Right atrium auricular region (tissue), 2 donors: ENCODE measurements around the gene IMPA2. TPM values are rescaled to one million over a fixed set of nuclear protein-coding genes. Genes with fewer than 3 reads are reported as not detected.
A peak's percentile ranks its signal among the peaks of the same experiment; 100 is the strongest.

Experiments
- DNase-seq: peaks from one replicate; pipeline ENCODE4 v3.0.0-alpha.2; 2019; ENCODE audit warnings: low spot score
- H3K27ac ChIP-seq, 2 donors: fragments of 200-600 bp; sonication (generic); 1 replicate in 1 of 2; 2 replicates in 1 of 2; pipeline ENCODE4 v1.5.1; 2016 to 2019
- H3K27me3 ChIP-seq, 2 donors: fragments of 200-600 bp; sonication (generic); one replicate each; pipeline versions ENCODE4 v1.5.1 to v1.6.0; 2017 to 2019
- H3K36me3 ChIP-seq: fragments of 200-600 bp; sonication (generic); one replicate; pipeline ENCODE4 v1.5.1; 2016
- H3K4me1 ChIP-seq, 2 donors: fragments of 200-600 bp; sonication (generic); one replicate each; pipeline versions ENCODE4 v1.5.1 to v1.6.0; 2017 to 2019
- H3K4me3 ChIP-seq, 2 donors: fragments of 200-600 bp; sonication (generic); 1 replicate in 1 of 2; 2 replicates in 1 of 2; pipeline ENCODE4 v1.5.1; 2017 to 2019; ENCODE audit warnings: mild to moderate bottlenecking in 1 of 2, moderate library complexity in 1 of 2
- H3K9me3 ChIP-seq, 2 donors: fragments of 200-600 bp; sonication (generic); one replicate each; pipeline ENCODE4 v1.5.1; 2019
- CTCF ChIP-seq, 2 donors: fragments of 200-600 bp; sonication (generic); IDR thresholded peaks; one replicate each; pipeline ENCODE4 v1.5.1; 2019; ENCODE audit warnings: antibody characterized with exemption in 2 of 2
- total RNA-seq, 2 donors: library from RNA; depleted of rRNA; stranded (reverse); fragments of >200 nt; gene quantifications; one replicate each; pipeline ENCODE4 v1.1.0, GENCODE V29; 2016

Gene IMPA2
- total RNA-seq, 2 donors from 2014 or later, result 20.2 to 22.9 TPM

DNA sequence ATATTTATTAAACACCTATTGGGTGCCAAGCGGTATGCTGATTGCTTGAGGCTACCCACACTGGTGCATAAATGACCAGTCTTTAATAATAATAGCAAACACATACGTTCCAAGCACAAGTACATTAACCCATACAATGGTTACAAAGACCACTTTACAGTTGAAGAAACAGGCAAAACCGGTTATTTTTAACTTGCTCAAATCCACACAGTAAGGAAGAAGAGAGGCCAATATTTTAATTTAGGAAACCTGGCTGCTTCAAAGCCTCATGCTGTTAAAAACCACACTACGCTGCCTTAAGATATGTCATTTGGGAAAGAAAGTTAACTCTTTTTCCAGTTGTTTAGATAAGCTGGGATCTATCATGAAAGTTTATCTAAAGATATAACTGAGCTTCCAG lies 2.4 kb upstream of the IMPA2 start:
- H3K4me1 ChIP-seq, result peaks cover 0 to 32% of the 10 kb centered on the region in 2 donors
- no peaks in the 10 kb centered on the region for H3K36me3 ChIP-seq
- H3K27ac ChIP-seq, result no peak overlapping the region
- H3K27me3 ChIP-seq, result no peaks in the 10 kb centered on the region
- DNase-seq, result no peak
- no peak for TF ChIP-seq CTCF (IDR thresholded peaks at IDR 0.05)
- no peak overlapping the region for H3K4me3 ChIP-seq
- H3K9me3 ChIP-seq, result no peaks in the 10 kb centered on the region

GRCh38 chr18:11980163-11980493 lies 1.2 kb upstream of the IMPA2 start:
- H3K27ac ChIP-seq, result peak overlapping the region; percentile 92 to 95
- peak overlapping the region; percentile 81 to 97 for H3K4me3 ChIP-seq
- H3K9me3 ChIP-seq, result no peaks in the 10 kb centered on the region

DNA sequence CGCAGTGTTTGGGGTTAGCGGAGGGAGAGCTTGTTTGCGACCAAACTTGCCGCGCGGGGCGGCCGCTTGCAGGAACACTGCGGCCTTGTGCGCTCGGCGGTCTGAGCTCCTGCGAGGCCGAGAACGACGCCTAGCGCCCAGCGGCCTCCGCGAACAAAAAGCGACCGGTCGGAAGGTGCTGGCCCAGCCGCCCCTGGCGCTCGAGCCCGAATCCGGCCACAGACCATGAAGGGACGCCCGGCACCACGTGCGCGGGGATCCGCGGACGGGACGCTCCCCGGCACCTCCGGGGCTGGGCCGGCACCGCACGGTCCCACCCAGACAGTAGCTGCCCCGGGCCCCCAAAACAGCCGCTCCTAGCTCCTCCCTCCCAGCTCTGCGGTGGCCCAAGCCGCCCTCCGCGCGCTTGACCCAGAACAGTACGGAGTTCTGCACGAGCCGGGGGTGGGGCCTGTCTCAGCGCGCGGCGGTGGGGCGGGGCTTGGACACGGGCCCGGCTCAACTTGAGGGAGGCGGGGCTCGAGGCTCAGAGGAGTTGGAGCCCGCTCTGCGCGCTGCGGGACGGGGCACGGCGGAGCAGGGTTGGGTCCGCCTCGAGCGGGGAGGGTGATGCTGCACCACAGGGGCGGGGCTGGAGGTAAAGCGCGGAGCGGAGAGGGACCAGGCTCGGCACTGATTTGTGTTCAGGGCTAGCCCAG lies 664 bp upstream of the IMPA2 start:
- Histone ChIP-seq H3K9me3 (no peaks in the 10 kb centered on the region), H3K4me3 (peak overlapping the region; percentile 81 to 97), H3K4me1 (peaks cover 0 to 34% of the 10 kb centered on the region in 2 donors), H3K27me3 (no peaks in the 10 kb centered on the region), H3K36me3 (no peaks in the 10 kb centered on the region), H3K27ac (peak overlapping the region; percentile 92 to 95)
- TF ChIP-seq CTCF (IDR thresholded peaks at IDR 0.05), result peak in 1 of 2 donors; percentile 41
- peak; percentile 97 for DNase-seq

More at GRCh38 chr18:11980163-11980493, 1.2 kb upstream of the IMPA2 start:
- no peaks in the 10 kb centered on the region for H3K27me3 ChIP-seq
- H3K4me1 ChIP-seq, result peaks cover 0 to 34% of the 10 kb centered on the region in 2 donors
- TF ChIP-seq CTCF (IDR thresholded peaks at IDR 0.05), result no peak
- no peaks in the 10 kb centered on the region for H3K36me3 ChIP-seq
- no peak for DNase-seq

DNA sequence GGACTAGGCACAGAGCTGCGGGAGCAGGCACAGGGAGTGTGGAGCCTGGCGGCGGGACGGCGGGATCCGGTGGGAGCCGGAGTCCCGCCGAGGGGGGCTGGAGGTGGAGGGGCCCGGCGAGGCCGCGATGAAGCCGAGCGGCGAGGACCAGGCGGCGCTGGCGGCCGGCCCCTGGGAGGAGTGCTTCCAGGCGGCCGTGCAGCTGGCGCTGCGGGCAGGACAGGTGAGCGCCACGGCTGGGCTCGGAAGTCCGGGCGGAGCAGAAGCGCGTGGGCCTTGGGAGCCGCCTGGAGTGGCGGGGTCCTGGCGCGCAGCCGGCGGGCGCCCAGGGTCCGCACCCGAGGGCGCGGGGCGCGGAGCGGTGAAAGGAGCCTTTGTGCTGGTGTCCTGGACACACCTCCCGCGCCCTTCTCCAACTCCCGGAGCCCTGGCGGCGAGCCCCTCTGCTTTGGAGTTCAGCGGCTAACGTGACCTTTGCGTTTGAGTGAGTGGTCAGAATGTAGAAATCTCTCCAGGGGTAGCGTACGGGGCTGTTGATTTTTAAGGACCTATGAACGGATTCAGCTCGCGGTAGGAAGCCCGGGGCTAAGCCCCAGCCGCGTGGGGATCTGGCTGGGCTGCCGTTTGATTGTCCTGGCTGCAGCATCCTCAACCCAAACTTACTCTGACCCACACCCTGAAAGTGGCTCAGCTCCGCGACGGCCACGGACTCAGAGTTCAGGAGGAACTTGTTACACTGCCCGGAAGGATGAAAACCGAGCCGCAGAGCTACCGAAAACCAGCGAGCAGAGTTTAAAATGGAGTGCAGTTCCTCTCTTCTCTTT lies 448 bp downstream of the IMPA2 start:
- TF ChIP-seq CTCF (IDR thresholded peaks at IDR 0.05), result peak in 1 of 2 donors; percentile 9
- H3K9me3 ChIP-seq, result no peaks in the 10 kb centered on the region
- peaks cover 0 to 40% of the 10 kb centered on the region in 2 donors for H3K4me1 ChIP-seq
- peak overlapping the region; percentile 92 to 95 for H3K27ac ChIP-seq
- peak; percentile 73 for DNase-seq
- H3K36me3 ChIP-seq, result no peaks in the 10 kb centered on the region
- peak overlapping the region; percentile 81 to 97 for H3K4me3 ChIP-seq
- no peaks in the 10 kb centered on the region for H3K27me3 ChIP-seq

GRCh38 chr18:11982981-11983380 lies 1.7 kb downstream of the IMPA2 start:
- H3K36me3 ChIP-seq, result no peaks in the 10 kb centered on the region
- no peaks in the 10 kb centered on the region for H3K9me3 ChIP-seq
- DNase-seq, result no peak
- H3K27ac ChIP-seq, result no peak overlapping the region
- no peak for TF ChIP-seq CTCF (IDR thresholded peaks at IDR 0.05)
- H3K4me3 ChIP-seq, result no peak overlapping the region
- peaks cover 0 to 49% of the 10 kb centered on the region in 2 donors for H3K4me1 ChIP-seq
- no peaks in the 10 kb centered on the region for H3K27me3 ChIP-seq
